ENCODE results near the gene NCKAP5. TPM values are rescaled to one million over a fixed set of nuclear protein-coding genes. Genes with fewer than 3 reads are reported as not detected.

Gene NCKAP5
- total RNA-seq, 1 experiment from 2014 or later, result not detected

DNA sequence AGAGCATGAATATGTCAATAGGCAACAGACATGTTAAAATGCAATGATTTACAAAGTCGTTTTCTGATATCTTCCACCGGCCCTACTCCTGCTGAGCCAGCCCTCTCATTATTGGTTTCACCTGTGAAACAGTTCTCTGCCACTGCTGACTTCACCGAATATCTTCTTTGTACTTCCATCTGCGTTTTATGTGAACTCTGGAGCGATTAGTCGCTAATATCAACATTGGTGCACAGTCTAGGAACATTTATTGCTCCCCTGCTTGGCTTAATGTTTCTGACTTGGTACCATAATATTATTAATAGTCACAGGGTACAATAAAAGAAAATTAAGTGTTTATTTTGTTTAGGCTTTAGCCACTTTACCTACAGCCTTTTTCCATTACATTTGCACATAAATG is 105.5 kb downstream of the NCKAP5 start:
- Histone ChIP-seq H3K4me1 (replicated peaks; ENCODE audit: insufficient read depth) (no peaks in the 10 kb centered on the region), H4K20me1 (ENCODE audit: insufficient read depth) (no peaks in the 10 kb centered on the region), H3K79me2 (ENCODE audit: low read depth) (no peaks in the 10 kb centered on the region), H2AFZ (no peak overlapping the region), H3K4me2 (no peak overlapping the region), H3K27ac (no peak overlapping the region), H3K4me3 (no peak overlapping the region), H3K9me3 (ENCODE audit: insufficient read depth, low read depth) (no peaks in the 10 kb centered on the region), H3F3A (ENCODE audit: insufficient read depth, low read depth) (no peaks in the 10 kb centered on the region), H3K27me3 (ENCODE audit: insufficient read depth, low read depth) (0 out of 2 replicates have a peak, but pooled peaks cover 14% of the 10 kb centered on the region), H3K9me2 (ENCODE audit: insufficient read depth) (no peaks in the 10 kb centered on the region), H3K36me3 (ENCODE audit: low read depth) (no peaks in the 10 kb centered on the region)
- ChIA-PET CTCF (no interaction called here), POLR2A (ENCODE audit: unreplicated experiment) (no interaction called here)
- no peak for TF ChIP-seq EZH2 (IDR thresholded peaks at IDR 0.05; ENCODE audit: low read depth)
- TF ChIP-seq, protein P1, sequence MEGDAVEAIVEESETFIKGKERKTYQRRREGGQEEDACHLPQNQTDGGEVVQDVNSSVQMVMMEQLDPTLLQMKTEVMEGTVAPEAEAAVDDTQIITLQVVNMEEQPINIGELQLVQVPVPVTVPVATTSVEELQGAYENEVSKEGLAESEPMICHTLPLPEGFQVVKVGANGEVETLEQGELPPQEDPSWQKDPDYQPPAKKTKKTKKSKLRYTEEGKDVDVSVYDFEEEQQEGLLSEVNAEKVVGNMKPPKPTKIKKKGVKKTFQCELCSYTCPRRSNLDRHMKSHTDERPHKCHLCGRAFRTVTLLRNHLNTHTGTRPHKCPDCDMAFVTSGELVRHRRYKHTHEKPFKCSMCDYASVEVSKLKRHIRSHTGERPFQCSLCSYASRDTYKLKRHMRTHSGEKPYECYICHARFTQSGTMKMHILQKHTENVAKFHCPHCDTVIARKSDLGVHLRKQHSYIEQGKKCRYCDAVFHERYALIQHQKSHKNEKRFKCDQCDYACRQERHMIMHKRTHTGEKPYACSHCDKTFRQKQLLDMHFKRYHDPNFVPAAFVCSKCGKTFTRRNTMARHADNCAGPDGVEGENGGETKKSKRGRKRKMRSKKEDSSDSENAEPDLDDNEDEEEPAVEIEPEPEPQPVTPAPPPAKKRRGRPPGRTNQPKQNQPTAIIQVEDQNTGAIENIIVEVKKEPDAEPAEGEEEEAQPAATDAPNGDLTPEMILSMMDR (conservative IDR thresholded peaks at IDR 0.05), result no peak
- DNase-seq, result no peak
- intact Hi-C loops (cut with micrococcal nuclease; ENCODE audit: unreplicated experiment), result no loop called here
- no TSS peak for BruUV-seq (replicated peaks)

- Histone ChIP-seq H3K36me3 (ENCODE audit: low read depth) (no peaks in the 10 kb centered on the region), H3K4me2 (no peak overlapping the region), H3K79me2 (ENCODE audit: low read depth) (no peaks in the 10 kb centered on the region), H3K27me3 (ENCODE audit: insufficient read depth, low read depth) (0 out of 2 replicates have a peak, but pooled peaks cover 14% of the 10 kb centered on the region), H2AFZ (no peak overlapping the region), H3K27ac (no peak overlapping the region), H3K4me1 (replicated peaks; ENCODE audit: insufficient read depth) (no peaks in the 10 kb centered on the region), H3K4me3 (no peak overlapping the region), H3F3A (ENCODE audit: insufficient read depth, low read depth) (no peaks in the 10 kb centered on the region), H4K20me1 (ENCODE audit: insufficient read depth) (no peaks in the 10 kb centered on the region), H3K9me3 (ENCODE audit: insufficient read depth, low read depth) (no peaks in the 10 kb centered on the region), H3K9me2 (ENCODE audit: insufficient read depth) (no peaks in the 10 kb centered on the region)
- ChIA-PET CTCF (no interaction called here), POLR2A (ENCODE audit: unreplicated experiment) (no interaction called here)
- TF ChIP-seq EZH2 (IDR thresholded peaks at IDR 0.05; ENCODE audit: low read depth), result no peak
- TF ChIP-seq, protein P1 (conservative IDR thresholded peaks at IDR 0.05), result no peak
- no TSS peak for BruUV-seq (replicated peaks)
- intact Hi-C loops (cut with micrococcal nuclease; ENCODE audit: unreplicated experiment), result no loop called here
- DNase-seq, result no peak
These were observed 106.8 kb downstream of the NCKAP5 start for GRCh38 chr2:133461484-133461883.

DNA sequence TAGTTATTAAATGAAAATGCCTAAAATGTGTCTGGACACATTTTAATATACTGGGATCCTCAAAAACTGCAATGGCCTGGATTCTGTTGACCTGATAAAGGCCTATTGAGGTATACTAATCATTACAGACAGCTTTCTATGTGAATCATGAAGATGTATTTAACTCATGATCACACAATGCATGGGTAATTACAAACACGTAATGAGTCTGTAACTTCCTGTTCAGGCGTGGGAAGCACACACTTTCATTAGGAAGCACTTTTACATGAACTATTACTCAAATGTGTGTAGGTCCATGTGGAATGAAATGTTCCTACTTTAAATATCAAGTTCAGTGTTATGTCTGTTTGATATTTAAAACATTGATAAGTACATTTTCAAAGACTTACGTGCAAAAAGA is 108.7 kb downstream of the NCKAP5 start:
- no peaks in the 10 kb centered on the region for H3K4me1 ChIP-seq (replicated peaks; ENCODE audit: insufficient read depth)
- H3K79me2 ChIP-seq (ENCODE audit: low read depth), result no peaks in the 10 kb centered on the region
- H3K9me3 ChIP-seq (ENCODE audit: insufficient read depth, low read depth), result no peaks in the 10 kb centered on the region
- no peak overlapping the region for H3K4me2 ChIP-seq
- ChIA-PET POLR2A (ENCODE audit: unreplicated experiment) (no interaction called here), CTCF (no interaction called here)
- no peaks in the 10 kb centered on the region for H4K20me1 ChIP-seq (ENCODE audit: insufficient read depth)
- H3K36me3 ChIP-seq (ENCODE audit: low read depth), result no peaks in the 10 kb centered on the region
- H3K27me3 ChIP-seq (ENCODE audit: insufficient read depth, low read depth), result 0 out of 2 replicates have a peak, but pooled peaks cover 13% of the 10 kb centered on the region
- no peaks in the 10 kb centered on the region for H3K9me2 ChIP-seq (ENCODE audit: insufficient read depth)
- intact Hi-C loops (cut with micrococcal nuclease; ENCODE audit: unreplicated experiment), result no loop called here
- DNase-seq, result no peak
- H2AFZ ChIP-seq, result no peak overlapping the region
- no TSS peak for BruUV-seq (replicated peaks)
- no peak for TF ChIP-seq EZH2 (IDR thresholded peaks at IDR 0.05; ENCODE audit: low read depth)
- TF ChIP-seq, protein P1 (conservative IDR thresholded peaks at IDR 0.05), result no peak
- H3K4me3 ChIP-seq, result no peak overlapping the region
- H3F3A ChIP-seq (ENCODE audit: insufficient read depth, low read depth), result no peaks in the 10 kb centered on the region
- no peak overlapping the region for H3K27ac ChIP-seq
